IPS DF 6.9 (cell line): Measurements from ENCODE around the gene FBP1.

Experiments used
- DNase-seq: peaks from one replicate; pipeline ENCODE4 v3.0.0-alpha.2; 2013; ENCODE audit warnings: low read depth, low spot score
- H3K27ac ChIP-seq: one replicate; pipeline ENCODE4 v1.5.1; 2013; ENCODE audit warnings: low read length, control low read depth
- H3K27me3 ChIP-seq: 2 replicates; pipeline ENCODE4 v1.6.1; 2013; ENCODE audit warnings: mild to moderate bottlenecking, low read length; ENCODE audit not compliant: control insufficient read depth, insufficient read depth
- H3K36me3 ChIP-seq: 2 replicates; pipeline ENCODE4 v1.6.1; 2013; ENCODE audit warnings: low read length; ENCODE audit not compliant: control insufficient read depth, insufficient read depth
- H3K4me1 ChIP-seq: 2 replicates; pipeline ENCODE4 v1.6.1; 2013; ENCODE audit warnings: low read length; ENCODE audit not compliant: control insufficient read depth, insufficient read depth
- H3K4me3 ChIP-seq: 2 replicates; pipeline ENCODE4 v1.5.1; 2013; ENCODE audit warnings: mild to moderate bottlenecking, low read length
- H3K9me3 ChIP-seq: 2 replicates; pipeline ENCODE4 v1.6.1; 2013; ENCODE audit warnings: low read length, inconsistent platforms; ENCODE audit not compliant: control insufficient read depth, insufficient read depth
- WGBS: extraction: QIAGEN DNeasy Blood & Tissue Kit; methylation state at CpG from one replicate; pipeline ENCODE4 v1.1.7; 2013; ENCODE audit warnings: mixed read lengths, missing lambda C conversion rate; ENCODE audit not compliant: insufficient read length, insufficient coverage; 5-methylcytosine and 5-hydroxymethylcytosine counted together

The FBP1 gene

GRCh38 chr9:94672811-94673487, 33.6 kb upstream of the FBP1 start:
- no peak for DNase-seq

DNA sequence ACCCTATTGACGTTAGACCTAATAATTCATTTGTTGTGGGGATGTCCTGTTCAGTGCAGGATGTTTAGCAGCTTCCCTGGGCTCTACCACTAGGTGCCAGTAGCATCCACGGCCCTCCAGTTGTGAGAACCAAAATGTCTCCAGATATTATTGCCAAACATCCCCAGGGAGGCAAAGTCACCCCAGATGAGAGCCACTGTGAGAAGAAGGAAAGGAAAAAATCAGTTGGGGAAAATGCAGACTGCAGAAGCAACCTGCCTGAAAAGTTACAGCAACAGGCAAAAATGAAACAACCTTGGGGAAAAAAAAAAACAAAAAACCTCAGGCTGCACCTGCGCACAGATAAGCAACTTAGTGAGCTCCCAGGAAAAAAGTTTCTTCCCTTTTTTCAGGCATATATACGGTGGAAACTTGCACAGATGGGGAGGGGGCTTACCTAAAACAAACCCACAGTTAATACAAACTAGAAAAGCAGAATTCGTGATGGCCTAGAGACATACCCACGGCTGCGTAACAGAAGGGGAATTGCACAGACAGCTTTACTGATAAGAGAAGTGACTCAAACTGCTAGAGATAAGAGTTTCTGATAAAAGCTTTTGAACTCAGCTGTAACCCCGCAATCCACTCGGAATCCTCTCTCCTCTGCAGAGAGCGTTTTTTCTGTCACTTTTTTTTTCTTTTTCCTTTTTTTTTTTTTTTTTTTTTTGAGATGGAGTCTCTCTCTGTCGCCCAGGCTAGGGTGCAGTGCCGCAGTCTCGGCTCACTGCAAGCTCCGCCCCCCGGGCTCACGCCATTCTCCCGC, 29.8 kb upstream of the FBP1 start:
- Histone ChIP-seq H3K27ac (no peak overlapping the region), H3K36me3 (no peaks in the 10 kb centered on the region), H3K9me3 (no peaks in the 10 kb centered on the region), H3K4me3 (no peak overlapping the region), H3K27me3 (no peaks in the 10 kb centered on the region), H3K4me1 (no peaks in the 10 kb centered on the region)
- peak; percentile 29 for DNase-seq
- WGBS: no CpG with 5 or more reads among the region's 17 CpGs

More at GRCh38 chr9:94672811-94673487, 33.6 kb upstream of the FBP1 start:
- Histone ChIP-seq H3K36me3 (no peaks in the 10 kb centered on the region), H3K9me3 (no peaks in the 10 kb centered on the region; the same call in 1 of the 2 replicates), H3K27ac (no peak overlapping the region), H3K4me1 (no peaks in the 10 kb centered on the region), H3K27me3 (no peaks in the 10 kb centered on the region), H3K4me3 (no peak overlapping the region)
- WGBS: no CpG with 5 or more reads among the region's 2 CpGs

DNA sequence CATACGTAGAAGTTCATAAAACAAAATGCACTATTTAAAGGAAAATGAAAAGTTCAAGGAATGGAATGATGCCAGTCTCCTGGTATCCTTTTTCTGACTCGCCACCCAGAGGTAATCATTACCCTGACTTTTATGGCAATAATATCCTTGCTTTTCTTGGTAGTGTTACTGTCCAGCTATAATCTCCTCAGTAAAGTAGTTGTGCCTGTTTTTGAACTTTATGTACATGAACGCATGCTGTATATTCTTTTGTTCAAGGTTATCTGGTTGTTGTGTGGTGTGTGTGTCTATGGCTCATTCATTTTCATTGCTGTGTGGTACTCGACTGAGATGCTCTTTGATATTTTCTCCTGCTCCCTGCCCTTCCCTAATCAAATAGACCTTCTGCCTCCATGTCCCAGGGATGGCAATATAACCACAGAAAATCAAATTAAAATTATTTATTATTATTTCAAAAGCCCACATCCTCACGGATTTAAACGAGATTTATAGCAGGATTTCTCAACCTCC, 29.2 kb upstream of the FBP1 start:
- H3K9me3 ChIP-seq: no peaks in the 10 kb centered on the region
- no peak overlapping the region for H3K27ac ChIP-seq
- no peaks in the 10 kb centered on the region for H3K4me1 ChIP-seq
- no CpG with 5 or more reads among the region's 6 CpGs for WGBS
- no peaks in the 10 kb centered on the region for H3K36me3 ChIP-seq
- DNase-seq: no peak
- H3K4me3 ChIP-seq: no peak overlapping the region
- H3K27me3 ChIP-seq: no peaks in the 10 kb centered on the region

DNA sequence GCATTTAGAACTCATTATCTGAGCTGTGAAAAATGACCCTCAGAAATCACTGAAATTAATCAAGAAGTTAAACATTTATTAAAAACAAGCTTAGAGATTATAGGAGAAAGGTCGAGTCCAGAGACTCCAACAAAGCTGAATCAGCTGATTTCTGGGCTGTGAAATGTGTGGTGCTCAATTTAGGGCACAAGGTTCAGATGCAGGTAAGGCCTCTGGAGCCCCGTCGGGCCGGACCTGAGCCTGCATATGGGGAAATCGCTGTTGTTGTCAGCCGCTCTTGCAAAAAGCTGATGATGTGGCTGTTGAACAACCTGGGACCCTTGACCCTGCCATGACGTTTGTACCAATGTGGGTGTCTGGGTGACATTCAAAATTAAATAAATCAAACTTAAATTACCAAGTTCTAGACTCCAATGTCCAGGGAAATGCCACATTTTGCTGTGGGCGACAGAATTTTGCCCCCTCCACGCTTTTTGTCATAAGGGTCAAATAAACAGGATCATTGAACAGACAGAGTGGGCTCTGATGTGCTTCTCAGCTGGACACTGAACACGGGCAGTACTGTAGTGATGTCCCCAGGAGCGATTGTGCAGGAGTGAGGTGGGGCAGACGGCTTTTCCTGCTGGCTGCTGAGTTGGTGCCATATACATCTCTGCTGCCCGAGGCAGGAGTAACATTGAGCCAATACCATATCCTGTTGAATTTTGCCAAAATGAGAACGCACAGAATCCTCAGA, 27.2 kb upstream of the FBP1 start:
- DNase-seq: no peak
- no peaks in the 10 kb centered on the region for H3K36me3 ChIP-seq
- H3K27ac ChIP-seq: no peak overlapping the region
- no peaks in the 10 kb centered on the region for H3K27me3 ChIP-seq
- no peaks in the 10 kb centered on the region for H3K9me3 ChIP-seq
- no peaks in the 10 kb centered on the region for H3K4me1 ChIP-seq
- no CpG with 5 or more reads among the region's 14 CpGs for WGBS
- no peak overlapping the region for H3K4me3 ChIP-seq

DNA sequence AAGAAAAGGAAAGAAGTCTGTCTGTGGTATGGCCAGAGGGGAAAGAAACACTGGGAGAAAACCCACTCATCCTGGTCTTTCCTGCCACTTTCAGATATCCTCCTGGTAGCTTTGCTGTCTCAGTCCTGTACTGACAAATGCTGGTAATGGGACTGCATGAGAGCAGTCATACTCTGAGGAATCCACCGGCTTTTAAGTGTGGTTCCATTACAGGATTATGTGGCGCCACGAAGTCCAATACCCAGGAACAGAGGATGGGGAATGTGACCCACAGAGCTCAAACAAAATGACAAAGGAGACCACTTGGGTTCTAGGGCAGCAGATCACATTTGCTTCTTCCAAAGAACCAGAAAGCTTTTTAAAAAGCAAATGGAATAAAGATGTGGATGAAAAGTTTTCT, 26.3 kb upstream of the FBP1 start:
- Histone ChIP-seq H3K4me3 (no peak overlapping the region), H3K4me1 (no peaks in the 10 kb centered on the region), H3K36me3 (no peaks in the 10 kb centered on the region), H3K9me3 (no peaks in the 10 kb centered on the region), H3K27ac (no peak overlapping the region), H3K27me3 (no peaks in the 10 kb centered on the region)
- no CpG with 5 or more reads among the region's 3 CpGs for WGBS
- no peak for DNase-seq

GRCh38 chr9:94664801-94665200, 25.5 kb upstream of the FBP1 start:
- H3K36me3 ChIP-seq: no peaks in the 10 kb centered on the region
- H3K4me3 ChIP-seq: no peak overlapping the region
- WGBS: no CpG with 5 or more reads among the region's 2 CpGs
- H3K27ac ChIP-seq: no peak overlapping the region
- H3K27me3 ChIP-seq: no peaks in the 10 kb centered on the region
- no peak for DNase-seq
- no peaks in the 10 kb centered on the region for H3K9me3 ChIP-seq
- H3K4me1 ChIP-seq: no peaks in the 10 kb centered on the region

DNA sequence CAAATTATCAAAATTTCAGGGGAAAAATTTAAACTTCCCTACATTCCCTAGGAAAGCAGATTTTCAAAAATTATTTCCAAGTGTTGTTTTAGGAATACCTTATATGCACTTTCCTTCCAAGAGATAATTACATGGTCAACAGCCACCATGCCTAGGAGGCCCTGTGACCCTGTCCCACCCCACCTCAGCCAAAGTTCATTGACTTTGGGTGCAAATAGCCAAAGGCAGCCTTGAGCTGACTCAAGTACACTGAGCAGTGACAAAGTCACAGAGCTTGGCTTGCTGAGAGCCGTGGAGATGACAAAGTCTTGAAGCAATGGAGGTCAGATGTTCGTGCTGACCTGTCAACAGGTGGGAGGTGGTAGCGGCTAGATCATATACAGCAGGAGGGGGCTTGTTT, 24.3 kb upstream of the FBP1 start:
- no peak overlapping the region for H3K27ac ChIP-seq
- no CpG with 5 or more reads among the region's 3 CpGs for WGBS
- H3K36me3 ChIP-seq: no peaks in the 10 kb centered on the region
- no peaks in the 10 kb centered on the region for H3K27me3 ChIP-seq
- H3K4me1 ChIP-seq: no peaks in the 10 kb centered on the region
- H3K9me3 ChIP-seq: no peaks in the 10 kb centered on the region
- DNase-seq: no peak
- no peak overlapping the region for H3K4me3 ChIP-seq

GRCh38 chr9:94663140-94663539, 23.8 kb upstream of the FBP1 start:
- 100% methylated on average over 2 of the region's 8 CpGs for WGBS
- Histone ChIP-seq H3K9me3 (no peaks in the 10 kb centered on the region), H3K36me3 (no peaks in the 10 kb centered on the region), H3K4me1 (no peaks in the 10 kb centered on the region), H3K27me3 (no peaks in the 10 kb centered on the region), H3K4me3 (no peak overlapping the region), H3K27ac (no peak overlapping the region)
- no peak for DNase-seq

DNA sequence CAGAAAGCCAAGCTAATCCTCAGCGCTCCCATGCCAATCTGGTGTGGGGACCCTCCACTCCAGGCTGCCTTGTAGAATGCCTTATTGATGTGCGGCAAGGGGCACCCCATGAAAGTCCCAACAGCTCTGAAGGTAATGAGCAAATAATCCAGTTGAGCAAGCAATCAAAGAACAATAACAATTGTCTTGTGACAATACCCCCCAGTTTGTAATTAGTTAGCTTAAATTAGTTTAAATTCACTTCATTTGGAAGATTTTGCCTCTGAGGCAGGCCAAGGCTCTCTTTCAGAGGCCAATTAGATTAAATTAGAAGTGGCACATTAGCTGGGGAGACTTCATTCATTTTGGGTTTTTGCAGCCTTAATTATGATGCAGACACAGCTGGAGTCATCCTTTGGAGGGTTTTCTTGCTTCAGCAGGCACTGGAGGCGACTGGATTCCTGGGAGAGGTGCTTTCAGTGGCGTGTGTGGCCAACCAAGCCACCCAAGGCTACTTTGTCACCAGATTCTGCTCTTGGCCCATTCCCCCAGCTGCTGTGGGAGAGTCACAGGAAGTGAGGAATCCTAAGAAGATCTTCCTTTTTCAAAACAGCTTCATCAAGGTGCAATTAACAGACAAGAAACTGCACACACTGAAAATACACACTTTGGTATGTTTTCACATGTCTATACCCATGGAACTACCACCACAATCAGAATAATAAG, 17.9 kb upstream of the FBP1 start:
- no peak for DNase-seq
- Histone ChIP-seq H3K4me3 (no peak overlapping the region), H3K9me3 (no peaks in the 10 kb centered on the region), H3K27ac (no peak overlapping the region), H3K36me3 (no peaks in the 10 kb centered on the region), H3K27me3 (no peaks in the 10 kb centered on the region), H3K4me1 (peaks cover 2% of the 10 kb centered on the region)
- WGBS: no CpG with 5 or more reads among the region's 4 CpGs

DNA sequence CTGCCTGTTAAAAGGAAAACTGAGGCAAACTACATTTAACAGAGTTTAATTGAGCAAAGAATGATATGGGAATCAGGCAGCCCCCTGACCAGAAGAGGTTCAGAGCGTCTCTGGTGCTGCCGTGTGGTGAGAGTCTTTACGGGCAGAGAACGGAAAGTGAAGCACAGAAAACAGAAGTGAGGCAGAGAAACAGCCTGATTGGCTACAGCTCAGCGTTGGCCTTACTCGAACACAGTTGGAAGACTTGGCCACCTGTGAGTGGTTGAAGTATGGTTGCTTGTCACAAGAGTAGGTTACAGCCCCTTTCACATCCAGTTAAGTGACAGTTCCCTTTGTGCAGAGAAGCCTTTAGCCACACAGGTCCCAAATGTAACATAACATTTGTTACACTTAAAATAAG, 16.9 kb upstream of the FBP1 start:
- Histone ChIP-seq H3K36me3 (no peaks in the 10 kb centered on the region), H3K27ac (no peak overlapping the region), H3K4me1 (peaks cover 2% of the 10 kb centered on the region), H3K27me3 (no peaks in the 10 kb centered on the region), H3K9me3 (no peaks in the 10 kb centered on the region), H3K4me3 (no peak overlapping the region)
- DNase-seq: no peak
- WGBS: no CpG with 5 or more reads among the region's 6 CpGs
